ENCODE data around the gene GIGYF2. TPM values are rescaled to one million over a fixed set of nuclear protein-coding genes. Genes with fewer than 3 reads are reported as not detected.

Gene GIGYF2
- total and polyA plus RNA-seq, 2 experiments from 2014 or later, result 29.8 to 63.6 TPM

GRCh38 chr2:232871835-232872736 is 175.0 kb downstream of the GIGYF2 start:
- H4K20me1 ChIP-seq (ENCODE audit: insufficient read depth, poor library complexity, severe bottlenecking), result no peaks in the 10 kb centered on the region
- TF ChIP-seq EZH2 (IDR thresholded peaks at IDR 0.05; ENCODE audit: borderline replicate concordance) (no peak), CTCF (IDR thresholded peaks at IDR 0.05; ENCODE audit: poor library complexity) (no peak), EZH2phosphoT487 (IDR thresholded peaks at IDR 0.05; ENCODE audit: low read depth, severe bottlenecking, unreplicated experiment) (no peak)
- DNase-seq (ENCODE audit: low spot score), result no peak
- H3K4me1 ChIP-seq (ENCODE audit: insufficient read depth), result peaks cover 8% of the 10 kb centered on the region
- H2AFZ ChIP-seq, result no peak overlapping the region
- no peaks in the 10 kb centered on the region for H3K9me3 ChIP-seq (ENCODE audit: low read depth)
- no peaks in the 10 kb centered on the region for H3K36me3 ChIP-seq (replicated peaks; ENCODE audit: insufficient read depth, low read depth)
- no peak overlapping the region for H3K27ac ChIP-seq
- 94% methylated on average over 22 of the region's 22 CpGs for WGBS (ENCODE audit: low lambda C conversion rate, missing lambda C conversion rate)
- no peak overlapping the region for H3K4me2 ChIP-seq
- H3K9me2 ChIP-seq (replicated peaks; ENCODE audit: insufficient read depth), result no peaks in the 10 kb centered on the region
- no peaks in the 10 kb centered on the region for H3K79me2 ChIP-seq
- no peaks in the 10 kb centered on the region for H3K27me3 ChIP-seq
- no peak overlapping the region for H3K4me3 ChIP-seq

- no peaks in the 10 kb centered on the region for H3K9me3 ChIP-seq (ENCODE audit: low read depth)
- H3K79me2 ChIP-seq, result no peaks in the 10 kb centered on the region
- WGBS (ENCODE audit: low lambda C conversion rate, missing lambda C conversion rate), result 92% methylated on average over 9 of the region's 9 CpGs
- no peaks in the 10 kb centered on the region for H4K20me1 ChIP-seq (ENCODE audit: insufficient read depth, poor library complexity, severe bottlenecking)
- TF ChIP-seq EZH2phosphoT487 (IDR thresholded peaks at IDR 0.05; ENCODE audit: low read depth, severe bottlenecking, unreplicated experiment) (no peak), CTCF (IDR thresholded peaks at IDR 0.05; ENCODE audit: poor library complexity) (no peak)
- H3K27ac ChIP-seq, result no peak overlapping the region
- H2AFZ ChIP-seq, result no peak overlapping the region
- no peaks in the 10 kb centered on the region for H3K36me3 ChIP-seq (replicated peaks; ENCODE audit: insufficient read depth, low read depth)
- no peak for DNase-seq (ENCODE audit: low spot score)
- H3K4me2 ChIP-seq, result no peak overlapping the region
- H3K9me2 ChIP-seq (replicated peaks; ENCODE audit: insufficient read depth), result no peaks in the 10 kb centered on the region
- peaks cover 8% of the 10 kb centered on the region for H3K4me1 ChIP-seq (ENCODE audit: insufficient read depth)
- no peak overlapping the region for H3K4me3 ChIP-seq
- H3K27me3 ChIP-seq, result no peaks in the 10 kb centered on the region
Observed at GRCh38 chr2:232872826-232873225, 175.7 kb downstream of the GIGYF2 start.

- no peak for DNase-seq (ENCODE audit: low spot score)
- peaks cover 8% of the 10 kb centered on the region for H3K4me1 ChIP-seq (ENCODE audit: insufficient read depth)
- no peaks in the 10 kb centered on the region for H3K9me3 ChIP-seq (ENCODE audit: low read depth)
- 94% methylated on average over 14 of the region's 14 CpGs for WGBS (ENCODE audit: low lambda C conversion rate, missing lambda C conversion rate)
- no peaks in the 10 kb centered on the region for H4K20me1 ChIP-seq (ENCODE audit: insufficient read depth, poor library complexity, severe bottlenecking)
- H3K27me3 ChIP-seq, result no peaks in the 10 kb centered on the region
- TF ChIP-seq EZH2phosphoT487 (IDR thresholded peaks at IDR 0.05; ENCODE audit: low read depth, severe bottlenecking, unreplicated experiment) (no peak), CTCF (IDR thresholded peaks at IDR 0.05; ENCODE audit: poor library complexity) (no peak), EZH2 (IDR thresholded peaks at IDR 0.05; ENCODE audit: borderline replicate concordance) (no peak)
- no peaks in the 10 kb centered on the region for H3K9me2 ChIP-seq (replicated peaks; ENCODE audit: insufficient read depth)
- H3K27ac ChIP-seq, result peak overlapping the region; percentile 52
- H3K4me2 ChIP-seq, result no peak overlapping the region
- no peak overlapping the region for H3K4me3 ChIP-seq
- no peaks in the 10 kb centered on the region for H3K79me2 ChIP-seq
- no peaks in the 10 kb centered on the region for H3K36me3 ChIP-seq (replicated peaks; ENCODE audit: insufficient read depth, low read depth)
- no peak overlapping the region for H2AFZ ChIP-seq
Observed at GRCh38 chr2:232873292-232873908, 176.3 kb downstream of the GIGYF2 start.

All from hepatocyte (in vitro differentiated cells).